ENCODE data around the gene C10orf62. TPM values are rescaled to one million over a fixed set of nuclear protein-coding genes. Genes with fewer than 3 reads are reported as not detected.

Gene C10orf62
- total RNA-seq (2022; extraction: Qiagen RNA extraction): 0.08 to 0.17 TPM (median 0.09 TPM) in 5 replicates

DNA sequence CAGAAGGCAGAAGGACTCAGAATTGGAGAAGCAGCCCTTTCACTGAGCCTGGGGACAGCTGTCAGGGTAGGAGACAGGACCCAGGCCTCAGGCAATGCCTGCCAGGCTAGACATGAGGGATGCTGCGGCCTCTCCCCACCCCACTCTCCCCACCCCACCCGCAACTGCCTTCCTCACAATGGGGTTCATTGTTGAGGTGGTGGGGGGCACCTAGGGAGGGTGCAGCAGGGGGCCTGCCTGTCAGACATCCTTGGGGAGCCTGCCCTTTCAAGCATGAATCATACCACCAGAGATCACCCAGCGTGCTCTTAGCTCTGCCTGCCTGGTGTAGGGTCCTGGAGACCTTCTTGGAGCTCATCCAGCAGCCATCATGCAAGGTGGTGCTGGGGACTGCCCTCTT is at the start of gene C10orf62:
TSS of gene C10orf62 (plus strand) at position 243 of the 400 bp plus-strand sequence. CDS start 177 bp downstream, outside the sequence.

GRCh38 chr10:97572214-97572989 is 17.1 kb upstream of the C10orf62 start, which contains the start of gene ANKRD2:
Gene ANKRD2 (plus strand): TSS chr10:97572779. CDS start chr10:97572789, 10 bp downstream.

GRCh38 chr10:97584060-97584797 is 5.3 kb upstream of the C10orf62 start, which contains the start of gene HOGA1:
Gene HOGA1 (plus strand): TSS chr10:97584389. CDS start chr10:97584704, 315 bp downstream.

GRCh38 chr10:97632949-97633884 is 43.7 kb downstream of the C10orf62 start, which contains the start of gene MORN4:
Gene MORN4 (minus strand): TSS chr10:97633500. CDS start chr10:97619653, 13,847 bp downstream.

GRCh38 chr10:97640174-97640867 is 50.8 kb downstream of the C10orf62 start, which contains the start of gene PI4K2A:
Gene PI4K2A (plus strand): TSS chr10:97640671. CDS start chr10:97640743, 72 bp downstream.

Other genes with a start within 250 kb of the C10orf62 start
- gene RRP12, start 188.4 kb upstream of the C10orf62 start, total RNA-seq (2022; extraction: Qiagen RNA extraction): 50.8 to 65.1 TPM (median 52.0 TPM) in 5 replicates
- gene PGAM1, start 163.5 kb upstream of the C10orf62 start, total RNA-seq (2022; extraction: Qiagen RNA extraction): 601 to 635 TPM (median 616 TPM) in 5 replicates
- gene EXOSC1, start 143.7 kb upstream of the C10orf62 start, total RNA-seq (2022; extraction: Qiagen RNA extraction): 51.4 to 59.8 TPM (median 54.0 TPM) in 5 replicates
- 44.2 to 54.2 TPM (median 53.0 TPM) in 5 replicates for gene ZDHHC16, start 143.5 kb upstream of the C10orf62 start, total RNA-seq (2022; extraction: Qiagen RNA extraction)
- 43.0 to 50.3 TPM (median 47.0 TPM) in 5 replicates for gene MMS19, start 91.3 kb upstream of the C10orf62 start, total RNA-seq (2022; extraction: Qiagen RNA extraction)
- 16.7 to 22.3 TPM (median 21.1 TPM) in 5 replicates for gene UBTD1, start 90.8 kb upstream of the C10orf62 start, total RNA-seq (2022; extraction: Qiagen RNA extraction)
- gene ANKRD2, start 16.9 kb upstream of the C10orf62 start, total RNA-seq (2022; extraction: Qiagen RNA extraction): 5.1 to 8.8 TPM (median 7.1 TPM) in 5 replicates
- gene HOGA1, start 5.3 kb upstream of the C10orf62 start, total RNA-seq (2022; extraction: Qiagen RNA extraction): 2.7 to 3.4 TPM (median 2.9 TPM) in 5 replicates
- 6.6 to 8.0 TPM (median 7.5 TPM) in 5 replicates for gene MORN4, start 43.8 kb downstream of the C10orf62 start, total RNA-seq (2022; extraction: Qiagen RNA extraction)
- 20.7 to 24.1 TPM (median 22.4 TPM) in 5 replicates for gene PI4K2A, start 51.0 kb downstream of the C10orf62 start, total RNA-seq (2022; extraction: Qiagen RNA extraction)
- 80.8 to 129 TPM (median 112 TPM) in 5 replicates for gene AVPI1, start 97.5 kb downstream of the C10orf62 start, total RNA-seq (2022; extraction: Qiagen RNA extraction)
- 43.7 to 55.5 TPM (median 52.2 TPM) in 5 replicates for gene MARVELD1, start 124.0 kb downstream of the C10orf62 start, total RNA-seq (2022; extraction: Qiagen RNA extraction)
- gene ZFYVE27, start 147.4 kb downstream of the C10orf62 start, total RNA-seq (2022; extraction: Qiagen RNA extraction): 18.6 to 23.2 TPM (median 22.0 TPM) in 5 replicates
- gene SFRP5, start 182.3 kb downstream of the C10orf62 start, total RNA-seq (2022; extraction: Qiagen RNA extraction): 2.5 to 3.7 TPM (median 3.2 TPM) in 5 replicates

All from A549 treated with AZD2906 at 1 μM for 4 hours (cell line).